Cardiac muscle cell (in vitro differentiated cells and primary cell): ENCODE results near the gene TSC22D1. TPM values are rescaled to one million over a fixed set of nuclear protein-coding genes. Genes with fewer than 3 reads are reported as not detected.

Experiments used
- DNase-seq, 2 donors: peaks; one replicate each; pipeline versions ENCODE4 v3.0.0 to v3.0.0-alpha.2; 2010 to 2017; ENCODE audit warnings: low read depth in 1 of 2, low spot score in 1 of 2
- H3K27ac ChIP-seq: fragments of 200-600 bp; sonication (generic); 2 replicates; pipeline ENCODE4 v1.5.1; 2016
- H3K27me3 ChIP-seq: fragments of 200-600 bp; sonication (generic); 2 replicates; pipeline ENCODE4 v1.6.0; 2016; ENCODE audit warnings: control low read depth
- H3K36me3 ChIP-seq: fragments of 200-600 bp; sonication (generic); 2 replicates; pipeline ENCODE4 v1.5.1; 2016; ENCODE audit warnings: control low read depth
- H3K4me1 ChIP-seq: fragments of 200-600 bp; sonication (generic); 2 replicates; pipeline ENCODE4 v1.8.1; 2017; ENCODE audit warnings: low read depth, mild to moderate bottlenecking, mixed run types
- H3K4me3 ChIP-seq: fragments of 200-600 bp; sonication (generic); 2 replicates; pipeline ENCODE4 v1.5.1; 2016; ENCODE audit warnings: mild to moderate bottlenecking
- H3K9me3 ChIP-seq: fragments of 200-600 bp; sonication (generic); 2 replicates; pipeline ENCODE4 v1.5.1; 2017; ENCODE audit warnings: low read depth, mild to moderate bottlenecking, control low read depth
- CTCF ChIP-seq: IDR thresholded peaks from 2 replicates; pipeline ENCODE4 v1.5.1; 2012; ENCODE audit warnings: low read depth, mild to moderate bottlenecking, low read length
- polyA plus RNA-seq: library from polyadenylated mRNA; unstranded; fragments of >200 nt; fragmentation: Nextera tagmentation; extraction: Ambion mirVana; gene quantifications from 2 replicates; pipeline ENCODE4 v1.2.1, GENCODE V29; 2016
- total RNA-seq: library from RNA; depleted of rRNA; stranded (reverse); fragments of >200 nt; gene quantifications from 2 replicates; pipeline ENCODE4 v1.2.3, GENCODE V29; 2016

Gene TSC22D1
- total and polyA plus RNA-seq, 2 experiments from 2014 or later = 226 to 455 TPM

DNA sequence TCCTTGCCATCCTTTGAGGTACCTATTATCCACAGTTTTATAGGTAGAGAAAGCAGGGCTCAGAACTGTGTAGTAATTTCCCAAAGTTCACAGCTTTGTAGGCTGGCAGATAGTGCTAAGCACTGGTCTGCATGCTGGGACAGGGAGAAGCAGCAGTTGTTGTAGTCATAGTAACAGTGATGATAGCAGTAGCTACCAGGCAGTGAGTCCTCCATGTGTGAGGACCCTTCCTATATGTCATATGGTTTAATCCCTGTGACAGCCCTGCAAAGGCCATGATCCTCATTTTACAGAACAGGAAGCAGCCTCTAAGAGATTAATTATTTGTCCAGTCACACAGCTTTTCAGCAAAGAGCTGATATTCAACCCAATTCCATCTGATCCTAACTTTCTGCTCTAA, 181.5 kb downstream of the TSC22D1 start:
- Histone ChIP-seq H3K4me3 (no peak overlapping the region), H3K9me3 (no peaks in the 10 kb centered on the region), H3K4me1 (peaks cover 62% of the 10 kb centered on the region), H3K27me3 (no peaks in the 10 kb centered on the region), H3K27ac (peak overlapping the region; percentile 99), H3K36me3 (no peaks in the 10 kb centered on the region)
- DNase-seq = no peak
- no peak for TF ChIP-seq CTCF

GRCh38 chr13:44393391-44393790, 182.7 kb downstream of the TSC22D1 start:
- Histone ChIP-seq H3K36me3 (no peaks in the 10 kb centered on the region), H3K27me3 (no peaks in the 10 kb centered on the region), H3K4me3 (no peak overlapping the region), H3K9me3 (no peaks in the 10 kb centered on the region), H3K4me1 (peaks cover 62% of the 10 kb centered on the region), H3K27ac (peak overlapping the region; percentile 13)
- no peak for TF ChIP-seq CTCF
- no peak for DNase-seq

DNA sequence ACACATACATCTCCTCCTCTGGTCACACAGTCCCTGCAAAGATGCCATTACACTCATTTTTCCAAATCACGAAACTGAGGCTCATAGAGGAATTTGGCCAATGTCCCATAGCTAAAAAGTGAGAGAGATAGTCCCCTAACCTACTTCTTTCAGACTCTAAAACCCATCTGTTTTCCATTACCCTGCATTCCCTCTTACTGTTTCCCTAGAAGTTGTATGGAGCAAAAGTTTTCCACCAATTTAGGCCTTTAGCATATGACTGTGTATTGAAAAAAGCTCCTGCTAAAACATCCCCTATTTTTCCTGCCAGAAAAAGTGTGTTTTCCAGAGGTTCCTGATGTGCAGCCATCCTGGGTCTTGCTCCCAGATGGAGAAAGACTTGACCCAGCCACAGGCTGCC, 186.3 kb downstream of the TSC22D1 start:
- Histone ChIP-seq H3K4me3 (no peak overlapping the region), H3K36me3 (no peaks in the 10 kb centered on the region), H3K4me1 (peaks cover 64% of the 10 kb centered on the region), H3K27me3 (no peaks in the 10 kb centered on the region), H3K9me3 (no peaks in the 10 kb centered on the region), H3K27ac (no peak overlapping the region)
- no peak for TF ChIP-seq CTCF
- DNase-seq = no peak

DNA sequence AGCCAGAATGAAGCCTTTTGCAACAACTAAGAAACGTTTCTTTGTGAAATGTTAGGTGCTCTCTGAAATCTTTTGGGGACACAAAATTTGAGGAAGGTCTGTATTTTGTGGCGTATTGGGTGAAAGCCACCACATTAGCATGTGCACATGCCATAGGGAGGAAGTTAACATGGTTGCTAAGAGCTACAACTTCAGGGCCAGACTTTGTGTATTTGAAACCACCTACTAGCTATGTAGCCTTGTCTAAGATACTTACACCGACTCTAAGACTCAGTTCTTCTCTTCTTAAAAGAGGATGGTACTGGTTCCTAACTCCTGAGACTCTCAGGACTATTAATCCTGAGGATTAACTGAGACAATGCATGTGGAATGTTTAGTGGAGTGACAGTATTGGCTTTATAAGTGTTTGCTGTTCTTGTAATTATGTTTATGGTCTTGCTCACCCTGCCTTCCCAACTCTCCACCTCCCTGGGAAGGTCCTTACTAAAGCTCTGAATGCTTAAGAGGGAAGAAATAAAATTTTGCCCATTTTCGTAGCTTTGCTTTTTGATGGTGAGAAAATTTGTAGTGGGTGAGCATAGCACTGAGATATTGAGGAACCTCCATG, 187.0 kb downstream of the TSC22D1 start:
- TF ChIP-seq CTCF = no peak
- Histone ChIP-seq H3K4me3 (no peak overlapping the region), H3K27ac (peak overlapping the region; percentile 95), H3K9me3 (no peaks in the 10 kb centered on the region), H3K4me1 (peaks cover 60% of the 10 kb centered on the region), H3K27me3 (no peaks in the 10 kb centered on the region), H3K36me3 (no peaks in the 10 kb centered on the region)
- no peak for DNase-seq

- Histone ChIP-seq H3K4me1 (peaks cover 64% of the 10 kb centered on the region), H3K4me3 (no peak overlapping the region), H3K36me3 (no peaks in the 10 kb centered on the region), H3K27ac (peak overlapping the region; percentile 95), H3K27me3 (no peaks in the 10 kb centered on the region), H3K9me3 (no peaks in the 10 kb centered on the region)
- peak in 1 of 2 donors; percentile 89 for DNase-seq
- TF ChIP-seq CTCF = no peak
Measured at GRCh38 chr13:44388427-44389059, 187.6 kb downstream of the TSC22D1 start.
